Neural crest cell (in vitro differentiated cells): ENCODE results near the gene RAB8A. TPM values are rescaled to one million over a fixed set of nuclear protein-coding genes. Genes with fewer than 3 reads are reported as not detected.

Experiments
- DNase-seq: peaks from one replicate; pipeline ENCODE4 v3.0.0; 2021; ENCODE audit warnings: low read depth, mixed read lengths, low spot score
- H3K27ac Mint-ChIP-seq: one replicate; pipeline ENCODE4 v1.8.0; 2021; ENCODE audit warnings: mild to moderate bottlenecking, mixed read lengths; ENCODE audit not compliant: unreplicated experiment
- H3K27me3 Mint-ChIP-seq: 2 replicates; pipeline ENCODE4 v1.8.0; 2021; ENCODE audit warnings: low read depth, mild to moderate bottlenecking, mixed read lengths
- H3K36me3 Mint-ChIP-seq: 2 replicates; pipeline ENCODE4 v1.8.0; 2021; ENCODE audit warnings: low read depth, mild to moderate bottlenecking, mixed read lengths
- H3K4me1 Mint-ChIP-seq: 2 replicates; pipeline ENCODE4 v1.8.0; 2021; ENCODE audit warnings: mixed read lengths
- H3K4me3 Mint-ChIP-seq: one replicate; pipeline ENCODE4 v1.8.0; 2021; ENCODE audit warnings: mild to moderate bottlenecking, mixed read lengths
- H3K9me3 Mint-ChIP-seq: 2 replicates; pipeline ENCODE4 v1.8.0; 2021; ENCODE audit warnings: mixed read lengths
- total RNA-seq: library from RNA; stranded (reverse); gene quantifications from 2 replicates; pipeline ENCODE4 v1.2.1, GENCODE V29; 2021
- TF ChIP-seq, protein P1 (sequence below): fragments of 200-600 bp; sonication (generic); conservative IDR thresholded peaks from 2 replicates; pipeline ENCODE4 v1.5.0; 2021; ENCODE audit warnings: antibody characterized with exemption, mild to moderate bottlenecking

The RAB8A gene
- total RNA-seq, 1 donor from 2014 or later: 88.9 TPM

DNA sequence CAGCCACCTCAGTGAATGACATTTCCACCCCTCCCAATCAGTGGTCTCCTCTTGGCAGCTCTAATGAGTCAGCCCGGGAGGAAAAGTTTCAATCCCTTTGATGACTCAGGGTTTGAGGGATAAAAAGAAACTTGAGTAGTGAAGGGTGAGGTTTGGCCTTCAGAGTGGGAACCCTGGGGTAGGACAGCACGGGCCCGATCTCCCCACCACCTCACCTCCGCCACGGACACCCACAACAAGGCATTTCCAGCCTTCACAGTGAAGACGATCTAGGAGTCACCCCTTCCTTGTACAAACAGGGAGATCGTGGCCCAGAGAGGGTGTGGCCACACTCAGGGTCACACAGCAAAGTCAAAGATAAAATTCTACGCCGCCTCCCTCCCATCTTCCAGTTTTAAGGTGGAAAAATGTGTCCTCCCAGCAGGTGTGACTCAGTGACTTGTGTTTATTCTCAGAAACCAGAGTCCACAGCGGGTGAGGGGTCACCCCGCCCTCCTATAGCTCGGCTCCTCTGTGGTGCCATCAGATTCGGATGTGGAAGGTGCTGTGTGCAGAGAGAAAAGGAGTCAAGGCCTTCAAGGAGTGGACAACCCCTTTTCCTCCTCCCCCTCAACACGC lies 49.4 kb downstream of the RAB8A start:
- TF ChIP-seq, protein P1, sequence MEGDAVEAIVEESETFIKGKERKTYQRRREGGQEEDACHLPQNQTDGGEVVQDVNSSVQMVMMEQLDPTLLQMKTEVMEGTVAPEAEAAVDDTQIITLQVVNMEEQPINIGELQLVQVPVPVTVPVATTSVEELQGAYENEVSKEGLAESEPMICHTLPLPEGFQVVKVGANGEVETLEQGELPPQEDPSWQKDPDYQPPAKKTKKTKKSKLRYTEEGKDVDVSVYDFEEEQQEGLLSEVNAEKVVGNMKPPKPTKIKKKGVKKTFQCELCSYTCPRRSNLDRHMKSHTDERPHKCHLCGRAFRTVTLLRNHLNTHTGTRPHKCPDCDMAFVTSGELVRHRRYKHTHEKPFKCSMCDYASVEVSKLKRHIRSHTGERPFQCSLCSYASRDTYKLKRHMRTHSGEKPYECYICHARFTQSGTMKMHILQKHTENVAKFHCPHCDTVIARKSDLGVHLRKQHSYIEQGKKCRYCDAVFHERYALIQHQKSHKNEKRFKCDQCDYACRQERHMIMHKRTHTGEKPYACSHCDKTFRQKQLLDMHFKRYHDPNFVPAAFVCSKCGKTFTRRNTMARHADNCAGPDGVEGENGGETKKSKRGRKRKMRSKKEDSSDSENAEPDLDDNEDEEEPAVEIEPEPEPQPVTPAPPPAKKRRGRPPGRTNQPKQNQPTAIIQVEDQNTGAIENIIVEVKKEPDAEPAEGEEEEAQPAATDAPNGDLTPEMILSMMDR: no peak
- Mint-ChIP-seq H3K4me1 (no peaks in the 10 kb centered on the region), H3K27ac (no peak overlapping the region), H3K27me3 (no peaks in the 10 kb centered on the region), H3K9me3 (no peaks in the 10 kb centered on the region), H3K4me3 (no peak overlapping the region), H3K36me3 (no peaks in the 10 kb centered on the region)
- no peak for DNase-seq

DNA sequence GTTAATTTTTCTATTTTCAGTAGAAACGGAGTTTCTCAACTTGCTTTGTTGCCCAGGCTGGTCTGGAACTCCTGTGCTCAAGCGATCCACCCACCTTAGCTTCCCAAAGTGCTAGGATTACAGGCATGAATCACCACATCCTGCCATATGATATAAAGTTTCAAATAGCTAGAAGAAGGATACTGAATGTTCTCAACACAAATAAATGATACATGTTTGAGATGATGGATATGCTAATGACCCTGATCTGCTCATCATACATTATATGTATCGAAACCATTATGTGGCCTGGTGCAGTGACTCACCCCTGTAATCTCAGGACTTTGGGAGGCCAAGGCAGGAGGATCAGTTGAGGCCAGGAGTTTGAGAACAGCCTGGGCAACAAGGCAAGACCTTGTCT lies 50.2 kb downstream of the RAB8A start:
- Mint-ChIP-seq H3K4me1 (no peaks in the 10 kb centered on the region), H3K36me3 (no peaks in the 10 kb centered on the region), H3K27me3 (no peaks in the 10 kb centered on the region), H3K9me3 (no peaks in the 10 kb centered on the region), H3K4me3 (no peak overlapping the region), H3K27ac (no peak overlapping the region)
- TF ChIP-seq, protein P1: no peak
- DNase-seq: no peak

DNA sequence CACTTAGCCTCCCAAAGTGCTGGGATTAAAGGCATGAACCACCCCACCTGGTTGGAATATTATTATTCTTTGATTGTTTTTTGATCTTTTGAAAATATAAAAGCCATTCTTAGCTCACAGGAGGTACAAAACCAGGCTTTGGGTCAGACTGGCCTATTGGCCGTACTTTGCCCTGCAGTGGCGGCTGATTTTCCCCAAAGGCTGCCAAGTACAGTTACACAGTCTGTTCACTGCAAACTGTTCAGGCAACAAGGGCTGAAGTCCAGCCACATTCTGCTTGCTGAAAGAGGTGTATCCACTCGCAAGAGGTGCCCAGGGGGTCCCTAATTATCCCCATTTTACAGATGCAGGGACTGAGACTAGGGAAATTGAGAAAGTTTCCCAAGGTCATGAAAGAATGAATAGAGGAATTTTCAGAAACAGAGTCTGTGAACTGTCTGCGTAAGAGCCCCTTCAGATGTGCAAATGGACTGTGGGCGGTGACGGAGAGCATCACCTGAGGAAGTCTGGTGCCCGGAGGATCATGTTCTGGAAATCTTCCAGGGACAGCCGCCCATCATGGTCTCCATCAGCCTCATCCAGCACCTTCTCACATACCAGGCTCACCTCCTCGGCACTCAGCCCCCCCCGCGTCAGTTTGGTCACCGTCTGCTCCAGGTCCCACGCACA lies 52.7 kb downstream of the RAB8A start:
- Mint-ChIP-seq H3K4me3 (no peak overlapping the region), H3K4me1 (no peaks in the 10 kb centered on the region)

DNA sequence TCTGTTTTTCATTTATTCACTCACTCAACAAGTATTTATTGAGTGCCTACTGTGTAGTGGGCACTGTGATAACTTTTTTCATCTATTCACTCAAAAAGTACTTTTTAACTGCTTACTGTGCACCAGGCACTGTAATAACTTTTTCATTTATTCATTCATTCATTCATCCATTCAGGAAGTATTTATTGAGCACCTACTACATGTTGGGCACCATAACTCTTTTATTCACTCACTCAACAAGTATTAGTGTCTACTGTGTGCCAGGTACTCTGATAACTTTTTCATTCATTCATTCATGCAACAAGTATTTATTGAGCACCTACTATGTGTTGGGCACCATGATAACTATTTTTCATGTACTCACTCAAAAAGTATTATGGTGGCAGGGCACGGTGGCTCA lies 54.7 kb downstream of the RAB8A start:
- TF ChIP-seq, protein P1: no peak
- Mint-ChIP-seq H3K36me3 (no peaks in the 10 kb centered on the region), H3K27ac (no peak overlapping the region), H3K4me3 (no peak overlapping the region), H3K4me1 (no peaks in the 10 kb centered on the region), H3K27me3 (no peaks in the 10 kb centered on the region), H3K9me3 (no peaks in the 10 kb centered on the region)
- no peak for DNase-seq

More for the DNA sequence above, 52.7 kb downstream of the RAB8A start:
- TF ChIP-seq, protein P1: no peak
- Mint-ChIP-seq H3K9me3 (no peaks in the 10 kb centered on the region), H3K36me3 (no peaks in the 10 kb centered on the region), H3K27ac (no peak overlapping the region), H3K27me3 (no peaks in the 10 kb centered on the region)
- DNase-seq: no peak

DNA sequence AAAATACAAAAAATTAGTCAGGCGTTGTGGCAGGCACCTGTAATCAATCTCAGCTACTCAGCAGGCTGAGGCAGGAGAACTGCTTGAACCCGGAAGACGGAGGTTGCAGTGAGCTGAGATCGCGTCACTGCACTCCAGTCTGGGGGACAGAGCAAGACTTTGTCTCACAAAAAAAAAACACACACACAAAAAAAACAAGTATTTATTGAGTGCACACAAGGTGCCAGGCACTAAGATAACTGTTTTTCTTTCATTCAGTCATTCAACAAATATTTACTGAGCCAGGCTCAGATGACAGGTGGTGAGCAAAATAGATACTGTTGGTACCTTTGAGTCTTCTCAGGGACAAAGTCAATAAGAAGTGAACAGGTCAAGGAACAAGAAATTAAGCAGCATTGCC lies 55.4 kb downstream of the RAB8A start:
- Mint-ChIP-seq H3K4me1 (no peaks in the 10 kb centered on the region), H3K4me3 (no peak overlapping the region), H3K36me3 (no peaks in the 10 kb centered on the region), H3K27ac (no peak overlapping the region), H3K27me3 (no peaks in the 10 kb centered on the region), H3K9me3 (no peaks in the 10 kb centered on the region)
- TF ChIP-seq, protein P1: no peak
- DNase-seq: no peak
